ENCODE results near the gene ZSCAN31. TPM values are rescaled to one million over a fixed set of nuclear protein-coding genes. Genes with fewer than 3 reads are reported as not detected.

The ZSCAN31 gene
- total and polyA plus RNA-seq, 2 of the 8 experiments (the other 6 are each of a cell fraction or from before 2014, with no cell fraction given), result 1.9 to 7.0 TPM

DNA sequence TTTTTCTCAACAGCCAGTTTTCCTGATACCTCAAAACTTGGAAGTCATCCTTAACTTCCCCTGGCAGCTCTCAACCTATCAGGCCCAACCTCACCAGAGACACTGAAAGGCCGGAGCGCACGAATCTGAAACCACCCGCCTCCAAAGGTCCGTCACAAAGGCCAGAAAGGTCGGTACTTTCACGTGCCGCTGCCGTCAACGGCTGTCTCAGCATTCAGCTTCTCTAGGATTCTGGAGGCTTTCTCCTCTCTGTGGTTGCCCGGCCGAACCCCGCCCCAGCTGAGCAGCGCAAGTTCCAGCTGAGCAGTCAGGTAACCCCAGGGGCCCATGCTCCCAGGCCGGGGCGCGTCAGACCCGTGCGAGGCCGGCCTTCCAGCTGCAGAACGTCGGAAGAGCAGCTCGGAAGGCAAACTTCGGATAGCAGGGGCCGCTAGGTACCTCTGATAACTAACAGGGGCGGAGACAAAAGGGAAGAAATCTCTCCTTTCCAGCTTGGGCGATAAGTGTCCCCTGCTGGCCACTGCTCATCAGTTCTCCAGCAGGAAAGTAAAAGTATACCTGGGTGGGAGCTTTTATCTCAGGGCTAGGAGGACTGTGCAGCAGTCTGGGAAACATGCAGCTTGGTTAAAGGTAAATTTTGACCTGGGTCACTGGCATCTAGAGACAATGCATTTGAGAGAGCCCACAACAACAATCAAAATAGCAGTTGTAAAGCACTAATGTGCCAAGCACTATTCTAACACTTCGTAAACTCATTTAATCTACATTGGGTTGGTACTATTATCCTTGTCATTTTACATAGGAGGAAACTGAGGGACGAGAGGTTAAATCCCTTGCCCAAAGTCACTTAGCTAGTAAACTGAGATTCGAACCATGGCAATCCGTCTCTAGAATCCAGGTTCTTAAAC is 47.5 kb upstream of the ZSCAN31 start (continued):
- TF ChIP-seq FOSL1 (IDR thresholded peaks at IDR 0.05; ENCODE audit: insufficient read depth, low read depth, low read length), result no peak
- TF ChIP-seq RXRA (IDR thresholded peaks at IDR 0.05; ENCODE audit: insufficient read depth, low read depth, low read length), result peak; percentile 68; the same call in 1 of the 2 replicates
- TF ChIP-seq SRF (IDR thresholded peaks at IDR 0.05; ENCODE audit: low read depth, low read length), result no peak
- TF ChIP-seq, protein P1, sequence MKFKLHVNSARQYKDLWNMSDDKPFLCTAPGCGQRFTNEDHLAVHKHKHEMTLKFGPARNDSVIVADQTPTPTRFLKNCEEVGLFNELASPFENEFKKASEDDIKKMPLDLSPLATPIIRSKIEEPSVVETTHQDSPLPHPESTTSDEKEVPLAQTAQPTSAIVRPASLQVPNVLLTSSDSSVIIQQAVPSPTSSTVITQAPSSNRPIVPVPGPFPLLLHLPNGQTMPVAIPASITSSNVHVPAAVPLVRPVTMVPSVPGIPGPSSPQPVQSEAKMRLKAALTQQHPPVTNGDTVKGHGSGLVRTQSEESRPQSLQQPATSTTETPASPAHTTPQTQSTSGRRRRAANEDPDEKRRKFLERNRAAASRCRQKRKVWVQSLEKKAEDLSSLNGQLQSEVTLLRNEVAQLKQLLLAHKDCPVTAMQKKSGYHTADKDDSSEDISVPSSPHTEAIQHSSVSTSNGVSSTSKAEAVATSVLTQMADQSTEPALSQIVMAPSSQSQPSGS (IDR thresholded peaks at IDR 0.05; ENCODE audit: low read length), result peak; percentile 70; the same call in 1 of the 2 replicates
- TF ChIP-seq CTBP2 (IDR thresholded peaks at IDR 0.05; ENCODE audit: borderline replicate concordance, insufficient read depth, insufficient read length, low read length), result no peak
- peak; percentile 18 for TF ChIP-seq KDM4A (IDR thresholded peaks at IDR 0.05; ENCODE audit: low read depth, low read length, severe bottlenecking)
- TF ChIP-seq EGR1 (IDR thresholded peaks at IDR 0.05; ENCODE audit: borderline replicate concordance, low read depth, low read length), result peak; percentile 74
- TF ChIP-seq TEAD4 (IDR thresholded peaks at IDR 0.05; ENCODE audit: low read depth, low read length), result no peak
- TF ChIP-seq CHD2 (IDR thresholded peaks at IDR 0.05; ENCODE audit: low read length), result peak; percentile 25; the same call in 1 of the 2 replicates
- no peak for TF ChIP-seq BACH1 (IDR thresholded peaks at IDR 0.05; ENCODE audit: low read length)
- TF ChIP-seq ASH2L (IDR thresholded peaks at IDR 0.05; ENCODE audit: low read length), result peak; percentile 83
- TF ChIP-seq SP2 (IDR thresholded peaks at IDR 0.05; ENCODE audit: low read length), result peak; percentile 89
- TF ChIP-seq TBP (IDR thresholded peaks at IDR 0.05; ENCODE audit: low read depth, low read length), result peak; percentile 87
- no peak for TF ChIP-seq EZH2 (IDR thresholded peaks at IDR 0.05; ENCODE audit: low read depth, low read length, severe bottlenecking)
- no peak for TF ChIP-seq SIX5 (IDR thresholded peaks at IDR 0.05; ENCODE audit: low read depth, low read length)
- TF ChIP-seq CEBPB (IDR thresholded peaks at IDR 0.05; ENCODE audit: low read depth, low read length), result no peak
- TF ChIP-seq, protein P2, sequence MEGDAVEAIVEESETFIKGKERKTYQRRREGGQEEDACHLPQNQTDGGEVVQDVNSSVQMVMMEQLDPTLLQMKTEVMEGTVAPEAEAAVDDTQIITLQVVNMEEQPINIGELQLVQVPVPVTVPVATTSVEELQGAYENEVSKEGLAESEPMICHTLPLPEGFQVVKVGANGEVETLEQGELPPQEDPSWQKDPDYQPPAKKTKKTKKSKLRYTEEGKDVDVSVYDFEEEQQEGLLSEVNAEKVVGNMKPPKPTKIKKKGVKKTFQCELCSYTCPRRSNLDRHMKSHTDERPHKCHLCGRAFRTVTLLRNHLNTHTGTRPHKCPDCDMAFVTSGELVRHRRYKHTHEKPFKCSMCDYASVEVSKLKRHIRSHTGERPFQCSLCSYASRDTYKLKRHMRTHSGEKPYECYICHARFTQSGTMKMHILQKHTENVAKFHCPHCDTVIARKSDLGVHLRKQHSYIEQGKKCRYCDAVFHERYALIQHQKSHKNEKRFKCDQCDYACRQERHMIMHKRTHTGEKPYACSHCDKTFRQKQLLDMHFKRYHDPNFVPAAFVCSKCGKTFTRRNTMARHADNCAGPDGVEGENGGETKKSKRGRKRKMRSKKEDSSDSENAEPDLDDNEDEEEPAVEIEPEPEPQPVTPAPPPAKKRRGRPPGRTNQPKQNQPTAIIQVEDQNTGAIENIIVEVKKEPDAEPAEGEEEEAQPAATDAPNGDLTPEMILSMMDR (IDR thresholded peaks at IDR 0.05; ENCODE audit: control extremely low read depth in 1 of 3, insufficient read depth in 1 of 3, low read depth in 1 of 3, low read length in 3 of 3), result peak; percentile 33 to 61 (median 46)
- no peak for TF ChIP-seq TCF12 (IDR thresholded peaks at IDR 0.05; ENCODE audit: low read depth, low read length)
- no peak for TF ChIP-seq BRCA1 (IDR thresholded peaks at IDR 0.05; ENCODE audit: low read depth, low read length)
- peak; percentile 40 for TF ChIP-seq NANOG (IDR thresholded peaks at IDR 0.05; ENCODE audit: insufficient read depth, low read depth, low read length, poor library complexity, severe bottlenecking)

All from H1 (cell line).